K562 treated with DMSO at 1 percent for 12 hours (cell line): Measurements from ENCODE around the gene OR4K15. TPM values are rescaled to one million over a fixed set of nuclear protein-coding genes. Genes with fewer than 3 reads are reported as not detected.

Experiments used
- total RNA-seq: library from RNA; unstranded; fragments of 300-600 nt; gene quantifications from 2 replicates; pipeline ENCODE4 v1.2.3, GENCODE V29; 2022; ENCODE audit not compliant: insufficient read depth

Gene OR4K15, protein sequence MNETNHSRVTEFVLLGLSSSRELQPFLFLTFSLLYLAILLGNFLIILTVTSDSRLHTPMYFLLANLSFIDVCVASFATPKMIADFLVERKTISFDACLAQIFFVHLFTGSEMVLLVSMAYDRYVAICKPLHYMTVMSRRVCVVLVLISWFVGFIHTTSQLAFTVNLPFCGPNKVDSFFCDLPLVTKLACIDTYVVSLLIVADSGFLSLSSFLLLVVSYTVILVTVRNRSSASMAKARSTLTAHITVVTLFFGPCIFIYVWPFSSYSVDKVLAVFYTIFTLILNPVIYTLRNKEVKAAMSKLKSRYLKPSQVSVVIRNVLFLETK
- total RNA-seq: not detected in 2 replicates

DNA sequence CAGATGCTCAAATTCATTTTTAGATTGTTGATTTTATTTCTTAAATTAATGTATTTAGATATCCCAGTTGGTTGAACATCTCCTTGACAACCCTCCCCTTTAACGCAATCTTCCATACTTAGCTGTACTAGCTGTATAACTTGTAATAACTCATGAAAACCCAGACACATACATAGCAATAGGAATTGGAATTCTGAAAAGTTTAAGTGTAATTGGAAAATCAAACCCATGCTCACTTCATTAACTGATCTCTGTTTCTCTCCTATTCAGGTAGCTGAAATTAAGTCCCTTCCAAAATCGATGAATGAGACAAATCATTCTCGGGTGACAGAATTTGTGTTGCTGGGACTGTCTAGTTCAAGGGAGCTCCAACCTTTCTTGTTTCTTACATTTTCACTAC lies at the start of gene OR4K15:
Gene OR4K15 (plus strand): TSS at position 301 of the 400 bp plus-strand sequence. CDS start 0 bp downstream, at position 301.

DNA sequence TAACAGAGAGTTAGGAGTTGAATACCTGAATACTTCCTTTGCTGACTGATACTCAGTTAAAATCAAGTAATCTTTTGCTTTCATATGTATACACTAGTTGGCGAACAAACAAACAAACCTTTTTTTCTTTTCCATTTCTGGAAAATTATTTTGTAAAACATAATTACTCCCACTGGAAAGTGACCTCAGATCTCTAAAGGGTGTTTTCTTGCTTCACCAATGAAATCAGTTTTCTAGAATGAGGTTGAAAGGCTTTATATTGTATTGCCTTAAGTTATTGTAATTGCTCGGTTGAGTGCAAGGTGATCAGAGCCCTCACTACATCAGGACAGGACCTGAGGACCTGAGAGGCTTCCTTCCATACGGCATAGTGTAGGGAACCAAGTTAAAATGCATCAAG lies 44.8 kb upstream of the OR4K15 start, which contains the start of gene OR4K1:
Gene OR4K1 (plus strand): TSS at position 301 of the 400 bp plus-strand sequence. CDS start 4,750 bp downstream, outside the sequence.

DNA sequence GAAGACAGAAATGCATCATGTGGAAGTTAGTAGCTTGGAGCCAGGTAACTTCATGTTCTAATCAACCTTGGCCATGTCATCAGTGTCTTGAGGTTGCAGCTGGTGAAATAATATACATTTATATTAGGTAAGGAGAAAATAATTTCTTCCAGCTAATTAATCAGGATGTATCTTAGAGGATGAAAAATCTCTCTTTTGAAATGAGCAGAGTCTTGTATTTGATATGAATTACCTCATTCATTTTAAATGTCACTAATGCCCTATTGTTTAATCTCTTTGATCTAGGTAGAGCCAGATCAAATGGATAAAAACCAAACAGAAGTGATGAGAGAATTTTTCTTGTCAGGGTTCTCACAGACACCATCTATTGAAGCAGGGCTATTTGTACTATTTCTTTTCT lies 26.5 kb downstream of the OR4K15 start, which contains the start of gene OR4Q2:
Gene OR4Q2 (plus strand): TSS at position 301 of the 400 bp plus-strand sequence.

DNA sequence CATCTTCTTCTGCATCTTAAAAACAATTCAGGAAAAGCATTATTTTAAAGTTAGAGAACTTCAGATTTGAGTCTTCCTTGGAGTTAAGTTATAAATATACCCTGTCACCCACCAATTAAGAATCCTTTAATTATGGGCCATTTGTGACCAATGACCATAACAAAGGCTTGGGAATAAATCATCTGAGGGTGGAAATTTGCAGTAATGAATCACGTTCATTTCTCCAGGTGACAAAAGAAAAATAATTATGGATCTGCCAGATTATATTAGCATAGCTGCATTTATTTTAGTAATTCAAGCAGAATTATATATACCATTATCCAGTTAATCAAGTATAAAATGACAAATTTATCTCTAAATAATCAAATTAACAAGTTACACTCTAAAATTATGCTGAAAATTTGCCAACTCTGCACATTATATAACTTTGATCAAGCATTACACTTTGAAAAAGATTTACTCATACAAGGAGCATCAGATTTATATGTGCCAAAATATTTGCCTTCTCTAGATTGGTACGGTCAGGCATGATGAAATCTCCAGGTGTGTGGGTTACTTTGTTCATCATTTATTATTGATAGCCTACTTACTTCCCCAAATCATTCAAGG lies 44.0 kb downstream of the OR4K15 start, which contains the start of gene OR4K14:
Gene OR4K14 (minus strand): TSS at position 51 of the 609 bp plus-strand sequence. CDS start 4,114 bp downstream, outside the sequence.

Other genes starting within 250 kb of the OR4K15 start
- not detected in 2 replicates for gene OR4Q3, start 232.0 kb upstream of the OR4K15 start, total RNA-seq
- not detected in 2 replicates for gene OR4M1, start 202.1 kb upstream of the OR4K15 start, total RNA-seq
- gene OR4N2, start 171.8 kb upstream of the OR4K15 start, total RNA-seq: not detected in 2 replicates
- gene OR4K2, start 100.4 kb upstream of the OR4K15 start, total RNA-seq: not detected in 2 replicates
- gene OR4K5, start 55.0 kb upstream of the OR4K15 start, total RNA-seq: not detected in 2 replicates
- not detected in 2 replicates for gene OR4K1, start 44.7 kb upstream of the OR4K15 start, total RNA-seq
- not detected in 2 replicates for gene OR4Q2, start 26.6 kb downstream of the OR4K15 start, total RNA-seq
- not detected in 2 replicates for gene OR4K14, start 43.7 kb downstream of the OR4K15 start, total RNA-seq
- gene OR4K13, start 60.4 kb downstream of the OR4K15 start, total RNA-seq: not detected in 2 replicates
- gene OR4L1, start 84.5 kb downstream of the OR4K15 start, total RNA-seq: not detected in 2 replicates
- gene OR4K17, start 135.1 kb downstream of the OR4K15 start, total RNA-seq: not detected in 2 replicates
- not detected in 2 replicates for gene OR4N5, start 163.2 kb downstream of the OR4K15 start, total RNA-seq
- not detected in 2 replicates for gene OR11G2, start 215.3 kb downstream of the OR4K15 start, total RNA-seq
- not detected in 2 replicates for gene OR11H6, start 248.1 kb downstream of the OR4K15 start, total RNA-seq